DMS153 (cell line): Measurements from ENCODE around the gene NOD2.

Experiments used
- DNase-seq: peaks from one replicate; lab custom pipeline; 2025; lab: John Stamatoyannopoulos, UW

NOD2 gene

DNA sequence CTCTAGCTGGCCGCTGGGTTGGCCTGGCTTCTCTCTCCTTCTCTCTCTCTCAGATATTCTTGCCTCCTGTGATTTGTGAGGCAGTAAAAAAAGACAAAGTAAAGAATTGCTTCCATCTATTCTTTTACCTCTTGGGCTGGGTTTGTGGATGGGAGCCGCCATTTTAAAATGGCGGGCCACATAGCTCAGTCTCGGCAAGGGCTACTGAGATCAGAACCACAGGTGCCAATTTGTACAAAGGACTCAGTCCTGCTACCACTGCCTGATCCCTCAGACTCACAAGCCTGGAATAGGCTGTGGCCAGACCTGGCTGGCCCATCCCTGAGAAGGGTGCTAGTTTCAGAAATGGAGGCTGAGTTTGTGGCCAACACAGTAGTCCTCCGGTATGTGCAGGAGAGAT, 24.1 kb downstream of the NOD2 start:
- no peak for DNase-seq

DNA sequence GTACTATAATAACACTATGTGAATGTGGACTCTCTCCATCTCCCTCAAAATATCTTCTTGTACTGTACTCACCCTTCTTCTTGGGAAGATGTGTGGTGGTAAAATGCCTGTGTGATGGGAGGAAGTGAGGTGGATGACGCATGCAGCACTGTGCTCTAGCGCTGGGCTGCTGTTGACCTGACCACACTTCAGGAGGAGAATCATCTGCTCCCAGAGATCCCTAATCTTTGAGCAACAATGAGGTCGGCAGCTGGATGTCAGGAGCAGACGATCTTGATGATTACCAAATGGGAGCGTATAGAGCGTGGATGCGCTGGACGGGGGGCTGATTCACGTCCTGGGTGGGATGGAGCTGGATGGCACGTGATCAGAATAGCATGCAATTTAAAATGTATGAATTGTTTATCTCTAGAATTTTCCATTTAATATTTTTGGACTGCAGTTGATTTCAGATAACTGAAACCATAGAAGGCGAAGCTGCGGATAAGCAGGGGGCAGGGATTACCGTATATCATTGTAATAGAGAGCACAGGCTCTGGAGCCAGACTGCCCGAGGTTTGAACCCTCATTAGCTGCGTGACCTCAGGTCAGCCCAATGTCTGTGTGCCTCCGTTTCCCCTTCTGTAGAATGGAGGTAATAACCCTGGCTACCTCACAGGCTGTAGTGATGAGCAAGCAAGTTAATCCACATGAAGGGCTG, 24.8 kb downstream of the NOD2 start:
- DNase-seq = no peak

DNA sequence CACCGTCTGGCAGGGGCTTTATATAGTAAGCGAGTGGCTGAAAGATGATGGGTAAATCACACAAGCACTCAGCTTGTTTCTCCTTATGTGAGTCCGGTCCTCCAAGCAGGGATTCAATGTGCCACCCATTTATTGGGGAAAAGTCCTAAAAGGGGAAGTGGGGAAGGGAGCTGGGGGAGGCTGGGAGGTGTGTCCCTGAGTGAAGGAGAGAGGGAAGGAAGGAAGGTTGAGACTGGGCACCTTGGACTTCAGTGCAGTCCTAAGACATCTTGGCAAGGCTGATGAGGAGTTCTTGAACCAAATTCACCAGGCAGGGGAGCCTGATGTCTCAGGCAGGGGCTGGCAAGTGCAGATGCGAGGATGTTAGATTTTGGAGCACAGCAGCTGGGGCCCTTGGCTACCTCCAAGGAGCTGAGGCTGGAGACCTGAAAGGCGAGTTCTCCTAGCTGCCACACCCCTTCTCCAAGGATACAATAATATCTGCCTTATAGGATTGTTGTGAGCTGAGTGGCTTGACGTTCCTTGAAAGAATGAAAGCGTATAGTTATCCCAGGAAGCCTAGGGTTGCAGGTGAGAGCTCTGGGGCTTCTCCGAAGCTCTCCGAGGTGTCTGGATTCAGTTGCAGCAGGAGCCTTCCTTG, 25.5 kb downstream of the NOD2 start:
- no peak for DNase-seq

DNA sequence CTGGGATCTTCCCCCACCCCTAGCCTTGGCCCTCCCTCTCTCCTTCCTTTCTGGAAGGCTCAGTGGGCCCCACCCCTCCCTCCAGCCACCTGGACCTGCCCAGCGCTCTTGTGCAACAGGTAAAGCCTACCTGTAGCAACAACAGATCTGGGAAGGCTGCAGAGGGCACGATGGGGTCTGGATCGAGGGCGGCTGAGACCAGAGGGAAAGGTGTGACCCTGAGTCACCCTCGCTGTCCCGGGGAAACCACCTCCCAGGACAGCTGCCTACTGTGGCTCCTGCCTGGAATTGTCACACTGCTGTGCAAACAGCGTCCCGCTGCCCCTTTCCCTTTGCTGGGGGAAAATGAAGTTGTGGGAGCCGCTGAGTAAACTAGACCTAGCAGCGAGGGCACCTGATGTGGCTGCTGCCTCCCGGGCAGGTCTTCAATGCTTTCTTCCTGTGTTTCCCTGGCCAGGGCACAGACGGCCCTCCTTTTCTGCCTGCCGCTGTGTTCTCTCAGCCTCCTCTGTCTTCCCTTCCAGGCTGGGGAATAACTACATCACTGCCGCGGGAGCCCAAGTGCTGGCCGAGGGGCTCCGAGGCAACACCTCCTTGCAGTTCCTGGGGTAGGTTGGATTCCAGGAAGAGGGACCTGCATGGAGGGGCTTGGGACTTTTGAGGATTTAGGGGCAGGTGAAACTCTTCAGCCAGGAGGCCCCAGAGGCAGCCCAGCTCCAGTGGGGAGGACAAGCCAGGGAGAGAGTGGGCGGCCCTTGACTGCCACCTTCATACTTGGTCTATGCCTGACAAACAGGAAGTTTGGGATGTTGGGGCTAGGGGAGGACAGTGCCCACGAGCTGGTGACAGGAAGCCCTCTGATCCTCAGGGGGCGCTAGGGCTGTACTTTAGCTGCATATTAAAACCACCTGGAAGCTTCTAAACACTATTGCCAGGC, 26.3 kb downstream of the NOD2 start:
- DNase-seq = no peak

DNA sequence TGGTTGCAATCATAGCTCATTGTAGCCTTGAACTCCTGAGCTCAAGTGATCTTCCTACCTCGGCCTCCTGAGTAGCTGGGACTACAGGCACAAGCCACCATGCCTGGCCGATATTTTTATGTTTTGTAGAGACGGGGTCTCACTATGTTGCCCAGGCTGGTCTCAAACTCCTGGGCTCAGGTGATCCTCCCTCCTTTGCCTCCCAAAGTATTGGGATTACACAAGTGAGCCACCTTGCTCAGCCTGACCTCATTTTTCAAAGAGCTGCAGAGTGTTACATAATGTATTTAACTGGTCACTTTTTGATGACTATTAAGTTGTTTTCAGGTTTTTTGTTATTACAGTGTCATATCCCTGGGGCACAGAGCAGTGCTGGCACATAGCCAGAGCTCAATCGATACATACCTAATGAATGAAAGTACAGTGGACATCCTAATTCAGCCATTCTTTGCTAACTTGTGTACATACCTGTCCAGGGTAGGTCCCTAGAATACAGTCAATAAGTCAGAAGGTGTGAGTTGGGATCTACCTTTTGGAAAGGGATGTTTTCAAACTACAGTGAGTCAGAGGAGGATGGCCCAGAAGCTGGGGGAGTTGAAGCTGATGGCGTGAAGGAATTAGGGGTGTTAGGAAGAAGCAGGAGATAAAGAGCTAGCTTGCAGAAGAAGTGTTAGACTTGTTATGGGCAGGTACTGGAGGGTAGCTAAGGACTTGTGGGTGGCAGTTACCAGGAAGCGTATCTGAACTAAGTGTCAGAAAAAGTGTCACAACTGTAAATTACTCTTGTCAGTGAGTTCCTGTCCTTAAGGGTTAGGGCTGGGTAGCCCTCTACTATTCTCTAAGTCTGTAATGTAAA, 28.4 kb downstream of the NOD2 start:
- DNase-seq = no peak

DNA sequence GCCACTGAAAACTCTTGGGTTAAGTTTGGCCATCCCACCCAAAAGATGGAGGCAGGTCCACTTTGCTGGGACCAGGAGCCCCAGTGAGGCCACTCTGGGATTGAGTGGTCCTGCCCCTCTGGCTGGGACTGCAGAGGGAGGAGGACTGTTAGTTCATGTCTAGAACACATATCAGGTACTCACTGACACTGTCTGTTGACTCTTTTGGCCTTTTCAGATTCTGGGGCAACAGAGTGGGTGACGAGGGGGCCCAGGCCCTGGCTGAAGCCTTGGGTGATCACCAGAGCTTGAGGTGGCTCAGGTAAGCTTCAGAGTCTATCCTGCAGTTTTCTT, 29.0 kb downstream of the NOD2 start:
- no peak for DNase-seq

DNA sequence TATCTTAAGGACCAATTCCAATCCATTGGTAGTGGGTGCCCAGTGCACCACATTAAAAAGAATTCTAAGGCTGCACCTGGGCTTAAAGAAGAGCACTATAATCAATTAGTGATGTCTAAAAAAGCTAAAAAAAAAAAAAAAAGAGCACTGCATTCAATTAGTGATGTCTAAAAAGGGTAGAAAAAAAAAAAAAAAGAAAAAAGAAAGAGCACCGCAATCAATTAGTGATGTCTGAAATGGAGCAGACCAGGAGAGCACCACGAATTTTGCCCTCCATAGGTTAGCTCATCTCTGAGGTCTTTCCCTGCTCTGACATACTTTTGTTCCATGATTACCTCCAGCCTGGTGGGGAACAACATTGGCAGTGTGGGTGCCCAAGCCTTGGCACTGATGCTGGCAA, 29.6 kb downstream of the NOD2 start:
- no peak for DNase-seq

DNA sequence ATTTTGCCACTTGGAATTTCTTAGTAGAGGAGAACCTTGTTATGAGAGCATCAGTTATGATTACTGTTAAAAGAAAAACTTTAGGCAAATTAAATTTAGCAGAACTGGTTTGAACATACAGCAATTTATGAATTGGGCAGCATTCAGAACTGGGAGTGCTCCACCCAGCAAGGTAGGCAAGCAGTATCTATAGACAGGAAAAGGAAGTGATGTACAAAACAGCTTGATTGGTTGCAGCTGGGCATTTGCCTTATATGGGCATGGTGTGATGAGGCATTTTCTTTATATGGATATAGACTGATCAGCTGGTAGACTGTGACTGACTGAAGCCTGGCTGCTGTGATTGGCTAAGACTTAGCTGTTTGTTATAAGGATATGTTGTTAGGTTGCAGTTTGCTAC, 30.9 kb downstream of the NOD2 start:
- DNase-seq = no peak

DNA sequence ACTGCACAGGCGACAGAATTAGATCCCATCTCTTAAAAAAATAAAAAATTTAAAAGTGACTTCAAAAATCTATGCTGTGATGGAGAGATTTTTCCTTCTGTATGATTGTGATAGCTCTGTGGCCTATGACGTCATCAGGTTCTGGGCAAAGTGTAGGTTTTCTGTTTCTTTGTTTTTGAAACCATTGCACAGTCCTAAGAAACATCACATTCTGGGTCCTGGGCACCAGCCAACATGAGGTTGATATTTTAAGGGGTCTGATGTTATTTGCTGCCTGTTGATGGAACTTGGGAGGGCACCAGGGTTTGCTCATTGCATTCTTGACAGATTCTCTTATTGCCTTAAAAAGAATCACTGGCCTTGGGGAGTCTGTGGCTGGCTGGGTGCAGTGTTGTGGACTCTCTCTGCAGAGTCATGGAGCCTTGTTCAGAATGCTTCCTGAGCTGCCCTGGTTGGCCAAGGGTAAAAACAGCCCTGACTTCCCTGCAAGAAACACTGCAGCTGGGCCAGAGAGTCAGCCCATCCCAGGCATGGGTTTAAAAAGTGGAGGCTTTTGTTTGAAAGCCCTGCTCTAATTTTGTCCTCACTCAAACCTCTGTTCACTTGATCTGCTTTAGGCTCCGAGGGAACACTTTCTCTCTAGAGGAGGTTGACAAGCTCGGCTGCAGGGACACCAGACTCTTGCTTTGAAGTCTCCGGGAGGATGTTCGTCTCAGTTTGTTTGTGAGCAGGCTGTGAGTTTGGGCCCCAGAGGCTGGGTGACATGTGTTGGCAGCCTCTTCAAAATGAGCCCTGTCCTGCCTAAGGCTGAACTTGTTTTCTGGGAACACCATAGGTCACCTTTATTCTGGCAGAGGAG, 38.0 kb downstream of the NOD2 start:
- no peak for DNase-seq

DNA sequence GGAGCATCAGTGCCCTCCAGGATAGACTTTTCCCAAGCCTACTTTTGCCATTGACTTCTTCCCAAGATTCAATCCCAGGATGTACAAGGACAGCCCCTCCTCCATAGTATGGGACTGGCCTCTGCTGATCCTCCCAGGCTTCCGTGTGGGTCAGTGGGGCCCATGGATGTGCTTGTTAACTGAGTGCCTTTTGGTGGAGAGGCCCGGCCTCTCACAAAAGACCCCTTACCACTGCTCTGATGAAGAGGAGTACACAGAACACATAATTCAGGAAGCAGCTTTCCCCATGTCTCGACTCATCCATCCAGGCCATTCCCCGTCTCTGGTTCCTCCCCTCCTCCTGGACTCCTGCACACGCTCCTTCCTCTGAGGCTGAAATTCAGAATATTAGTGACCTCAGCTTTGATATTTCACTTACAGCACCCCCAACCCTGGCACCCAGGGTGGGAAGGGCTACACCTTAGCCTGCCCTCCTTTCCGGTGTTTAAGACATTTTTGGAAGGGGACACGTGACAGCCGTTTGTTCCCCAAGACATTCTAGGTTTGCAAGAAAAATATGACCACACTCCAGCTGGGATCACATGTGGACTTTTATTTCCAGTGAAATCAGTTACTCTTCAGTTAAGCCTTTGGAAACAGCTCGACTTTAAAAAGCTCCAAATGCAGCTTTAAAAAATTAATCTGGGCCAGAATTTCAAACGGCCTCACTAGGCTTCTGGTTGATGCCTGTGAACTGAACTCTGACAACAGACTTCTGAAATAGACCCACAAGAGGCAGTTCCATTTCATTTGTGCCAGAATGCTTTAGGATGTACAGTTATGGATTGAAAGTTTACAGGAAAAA, 38.8 kb downstream of the NOD2 start:
- DNase-seq = no peak

DNA sequence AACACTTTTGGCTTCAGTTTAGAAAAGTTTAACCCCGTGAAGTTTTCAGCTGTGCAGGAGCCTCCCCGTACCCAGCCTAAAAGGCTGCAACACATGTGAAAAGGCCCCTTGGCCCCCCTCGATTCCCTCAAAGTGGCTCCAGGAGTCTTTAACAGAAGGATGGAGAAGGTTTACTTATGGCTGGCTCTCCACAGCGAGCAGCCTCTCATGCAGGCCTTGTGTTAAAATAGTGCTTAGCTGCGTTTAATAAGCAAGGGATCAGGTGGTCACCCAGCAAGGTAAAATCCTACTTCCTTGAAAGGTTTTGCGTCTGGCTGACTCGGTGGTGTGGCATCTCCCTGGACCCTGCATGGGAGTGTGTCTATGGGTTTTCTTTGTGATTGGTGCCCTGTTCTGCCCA, 40.1 kb downstream of the NOD2 start:
- no peak for DNase-seq

DNA sequence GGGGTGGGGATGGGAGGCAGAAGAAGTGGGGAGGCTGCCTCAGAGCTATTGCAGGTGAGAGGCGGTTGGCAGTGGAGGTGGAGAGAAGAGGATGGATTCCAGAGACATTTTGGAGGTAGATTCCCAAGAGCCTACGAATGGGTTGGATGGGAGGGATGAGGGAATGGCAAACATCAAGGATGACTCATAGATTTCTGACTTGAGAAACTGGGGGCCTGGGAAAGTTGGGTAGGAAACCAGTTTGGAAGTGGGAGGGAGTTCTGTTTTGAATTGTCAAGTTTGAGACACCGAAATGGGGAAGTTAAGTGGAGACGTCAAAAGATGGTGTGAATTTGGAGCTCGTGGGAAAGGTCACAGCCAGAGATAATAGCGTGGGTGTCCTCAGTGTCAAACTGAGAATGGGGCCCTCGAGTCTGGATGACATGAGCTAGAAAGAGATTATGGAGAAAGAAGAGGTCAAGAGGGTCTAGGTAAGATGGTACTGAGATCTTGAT, 42.3 kb downstream of the NOD2 start:
- DNase-seq = no peak

DNA sequence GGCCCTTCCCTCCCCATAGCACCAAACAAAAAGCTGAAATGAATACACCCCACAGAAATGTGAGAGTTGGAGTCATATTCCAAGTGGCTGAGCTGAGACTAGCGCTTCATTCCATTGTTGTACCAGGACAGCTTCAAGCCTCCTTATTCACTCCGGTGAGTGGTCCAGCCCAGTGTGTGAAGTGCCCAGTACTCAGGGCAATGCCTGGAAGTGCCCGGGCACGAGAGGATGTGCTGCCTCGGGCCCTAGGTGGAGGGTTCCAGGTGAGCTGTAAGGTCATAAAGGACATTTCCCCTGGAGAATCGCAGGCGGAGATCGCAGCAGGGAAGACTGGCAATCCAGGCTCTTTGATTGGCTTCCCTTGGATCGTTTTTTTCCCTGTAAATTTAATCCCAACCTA, 43.0 kb downstream of the NOD2 start:
- DNase-seq = no peak

DNA sequence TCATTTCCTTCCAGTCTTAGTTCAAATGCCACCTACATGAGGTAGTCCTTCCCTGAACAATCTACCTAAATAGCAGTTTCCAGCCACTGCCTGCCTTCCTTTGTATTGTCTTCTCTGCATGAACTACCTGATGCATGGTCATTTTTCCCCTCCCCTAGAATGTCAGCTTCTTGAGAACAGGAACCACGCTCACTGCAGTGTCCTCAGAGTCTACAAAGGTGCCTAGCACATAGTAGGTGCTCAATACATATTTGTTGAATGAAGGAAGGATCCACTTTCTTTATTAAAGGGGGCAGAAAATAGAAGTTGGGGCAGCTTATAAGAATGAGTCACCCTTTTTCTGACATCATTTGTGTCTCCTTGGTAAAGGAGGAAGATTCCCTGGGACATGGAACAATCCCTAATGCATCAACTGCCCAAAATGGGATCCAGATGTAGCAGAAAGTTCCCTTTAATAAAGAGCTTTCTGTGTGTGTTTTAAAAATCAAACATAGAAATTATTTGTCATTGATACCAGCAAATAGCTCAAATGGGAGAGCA, 44.1 kb downstream of the NOD2 start:
- DNase-seq = no peak

DNA sequence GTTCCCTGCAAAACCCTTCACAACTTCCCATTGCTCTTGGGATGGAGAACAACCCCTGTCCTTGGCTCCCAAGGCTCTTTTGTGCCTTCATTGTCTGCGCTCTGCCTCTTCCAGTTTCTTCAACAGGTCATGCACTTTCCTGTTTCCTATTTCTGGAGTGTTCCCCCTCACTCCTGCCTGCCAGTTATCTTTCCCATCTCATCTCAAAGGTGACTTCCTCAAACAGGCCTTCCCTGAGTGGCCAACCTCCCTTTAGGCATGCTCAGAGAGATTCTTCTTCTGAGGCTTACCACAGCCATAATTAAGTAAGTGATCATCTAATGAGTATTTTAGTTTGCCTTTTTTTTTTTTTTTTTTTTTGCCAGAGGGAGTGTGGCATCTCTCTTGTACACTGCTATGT, 45.6 kb downstream of the NOD2 start:
- no peak for DNase-seq

DNA sequence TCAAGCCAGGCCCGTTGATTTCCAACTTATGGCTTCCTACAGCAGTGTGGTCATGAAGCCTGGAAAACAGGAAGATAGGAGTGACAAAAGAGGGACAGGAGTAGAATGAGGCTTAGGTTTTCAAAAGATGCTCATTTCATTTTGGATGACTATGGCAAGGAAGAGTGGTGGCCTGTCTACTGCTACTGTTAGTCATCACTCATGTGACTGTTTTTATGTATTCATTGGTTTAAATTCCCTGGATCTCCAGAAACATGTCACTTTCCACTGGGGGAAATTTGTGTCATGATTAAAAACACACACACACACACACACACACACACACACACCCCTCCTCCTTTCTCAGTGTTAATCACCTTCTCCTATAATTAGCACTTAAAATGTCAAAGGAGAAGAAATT, 47.3 kb downstream of the NOD2 start:
- DNase-seq = no peak

DNA sequence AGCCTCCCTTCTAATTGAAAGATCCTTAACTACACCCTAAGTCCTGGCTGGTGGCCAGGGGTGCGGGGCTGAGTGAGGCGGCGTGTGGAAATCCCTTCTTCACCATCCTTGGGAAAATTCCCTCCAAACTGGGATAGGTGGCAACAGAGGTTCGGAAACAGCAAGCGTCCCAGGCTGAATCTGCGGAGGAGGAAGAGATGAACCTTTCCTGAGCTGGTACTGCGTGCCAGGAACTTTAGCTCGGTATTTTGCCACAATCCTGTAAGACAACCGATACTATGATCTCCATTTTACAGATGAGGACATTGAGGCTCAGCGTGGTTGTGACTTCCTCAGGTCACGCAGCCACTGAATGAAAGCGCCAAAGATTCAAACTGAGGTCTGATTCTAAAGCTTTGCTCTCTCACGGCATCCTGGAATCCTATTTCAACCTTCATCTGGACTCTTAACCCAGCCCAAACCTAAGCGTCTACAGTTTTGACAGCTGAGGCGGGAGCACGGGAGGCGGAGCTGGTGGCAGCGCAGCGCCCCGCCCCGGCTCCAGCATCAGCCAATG, 47.9 kb downstream of the NOD2 start:
- no peak for DNase-seq

DNA sequence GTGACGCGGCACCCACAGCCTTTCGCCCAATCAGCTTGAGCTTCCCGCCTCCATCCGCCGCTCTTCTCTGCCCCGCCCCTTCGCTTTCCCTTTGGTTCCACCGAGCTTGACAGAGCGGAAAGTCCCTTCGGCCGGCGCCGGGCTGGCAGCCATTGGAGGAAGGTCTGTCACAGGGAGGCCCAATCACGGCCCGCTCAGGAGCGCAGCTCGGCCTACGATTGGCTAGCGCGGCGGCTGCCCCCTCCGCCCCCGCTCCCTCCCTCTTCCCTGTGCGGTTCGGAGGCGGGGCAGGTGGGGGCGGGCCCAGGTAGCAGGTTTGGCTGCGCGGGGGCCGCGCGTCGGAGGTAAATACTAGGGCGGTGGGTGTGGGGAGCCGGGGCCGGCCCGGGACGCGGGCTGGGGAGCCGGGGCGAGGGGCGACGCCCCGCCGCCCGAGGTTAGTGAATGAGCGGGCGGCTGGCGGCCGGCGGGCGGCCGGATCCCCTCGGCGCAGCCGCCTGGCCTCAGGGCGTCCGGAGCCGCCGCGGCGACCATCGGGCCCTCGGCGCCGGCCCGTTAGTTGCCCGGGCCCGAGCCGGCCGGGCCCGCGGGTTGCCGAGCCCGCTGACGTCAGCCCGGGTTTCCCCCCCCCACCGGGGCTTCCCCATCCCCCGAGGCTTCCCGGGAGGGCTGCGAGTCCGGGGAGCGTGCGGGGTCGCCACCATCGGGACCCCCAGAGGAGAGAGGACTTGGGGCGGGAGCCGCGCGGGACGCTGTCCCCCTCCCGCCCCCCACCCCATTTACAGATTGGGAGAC, 48.6 kb downstream of the NOD2 start, which contains the start of gene CYLD:
CYLD (plus strand) TSS at position 306 of the 795 bp plus-strand sequence. CDS start 7,613 bp downstream, outside the sequence.
- peak; percentile 93 for DNase-seq
